Adrenal gland (tissue), 5 donors: ENCODE results near the gene MACROD2.

ENCODE experiments used
- CTCF ChIP-seq, 6 experiments: fragments of 450-650 bp in 4 of 6; fragments of 200-600 bp in 2 of 6; sonication (generic) in 1 of 6; IDR thresholded peaks; 1 replicate in 5 of 6; 2 replicates in 1 of 6; pipeline versions ENCODE4 v1.5.1 to v1.8.0; 2016 to 2021; ENCODE audit warnings: antibody characterized with exemption in 6 of 6, mild to moderate bottlenecking in 2 of 6, moderate library complexity in 1 of 6
- POLR2A ChIP-seq, 2 donors: fragments of 450-650 bp; IDR thresholded peaks; one replicate each; pipeline ENCODE4 v1.6.1; 2017; ENCODE audit warnings: antibody characterized with exemption in 2 of 2, mild to moderate bottlenecking in 2 of 2, moderate library complexity in 1 of 2
- donor health status: DM: no; HTN: no; CAD: no.

- TF ChIP-seq POLR2A (IDR thresholded peaks at IDR 0.05) (no peak), CTCF (IDR thresholded peaks at IDR 0.05) (no peak)
These were observed 1870.2 kb downstream of the MACROD2 start for GRCh38 chr20:15865553-15865952.
